ENCODE measurements around the gene ABI3BP.

The ABI3BP gene

GRCh38 chr3:100745617-100746016 is 247.6 kb downstream of the ABI3BP start:
- DNase-seq (ENCODE audit: extremely low read depth in 1 of 2, low read depth in 1 of 2), result no peak

- no peak for DNase-seq (ENCODE audit: extremely low read depth in 1 of 2, low read depth in 1 of 2)
Measured at GRCh38 chr3:100744671-100745070, 248.6 kb downstream of the ABI3BP start.

- DNase-seq (ENCODE audit: extremely low read depth in 1 of 2, low read depth in 1 of 2), result no peak
Measured at GRCh38 chr3:100743535-100743934, 249.7 kb downstream of the ABI3BP start.

GRCh38 chr3:100740207-100740606 is 253.0 kb downstream of the ABI3BP start:
- DNase-seq (ENCODE audit: extremely low read depth in 1 of 2, low read depth in 1 of 2), result no peak

GRCh38 chr3:100737334-100737733 is 255.9 kb downstream of the ABI3BP start:
- no peak for DNase-seq (ENCODE audit: extremely low read depth in 1 of 2, low read depth in 1 of 2)

- DNase-seq (ENCODE audit: extremely low read depth in 1 of 2, low read depth in 1 of 2), result no peak
Measured at GRCh38 chr3:100732435-100732834, 260.8 kb downstream of the ABI3BP start.

GRCh38 chr3:100730524-100730923 is 262.7 kb downstream of the ABI3BP start:
- DNase-seq (ENCODE audit: extremely low read depth in 1 of 2, low read depth in 1 of 2), result no peak

- no peak for DNase-seq (ENCODE audit: extremely low read depth in 1 of 2, low read depth in 1 of 2)
Measured at GRCh38 chr3:100726706-100727105, 266.5 kb downstream of the ABI3BP start.

- DNase-seq (ENCODE audit: extremely low read depth in 1 of 2, low read depth in 1 of 2), result no peak
Measured at GRCh38 chr3:100725935-100726513, 267.2 kb downstream of the ABI3BP start.

GRCh38 chr3:100720426-100720825 is 272.8 kb downstream of the ABI3BP start:
- DNase-seq (ENCODE audit: extremely low read depth in 1 of 2, low read depth in 1 of 2), result no peak

- DNase-seq (ENCODE audit: extremely low read depth in 1 of 2, low read depth in 1 of 2), result no peak
Measured at GRCh38 chr3:100719136-100719535, 274.1 kb downstream of the ABI3BP start.

GRCh38 chr3:100717637-100718487 is 275.4 kb downstream of the ABI3BP start:
- no peak for DNase-seq (ENCODE audit: extremely low read depth in 1 of 2, low read depth in 1 of 2)

GRCh38 chr3:100717063-100717462 is 276.2 kb downstream of the ABI3BP start:
- no peak for DNase-seq (ENCODE audit: extremely low read depth in 1 of 2, low read depth in 1 of 2)

- DNase-seq (ENCODE audit: extremely low read depth in 1 of 2, low read depth in 1 of 2), result no peak
Measured at GRCh38 chr3:100715176-100715575, 278.0 kb downstream of the ABI3BP start.

- DNase-seq (ENCODE audit: extremely low read depth in 1 of 2, low read depth in 1 of 2), result peak; percentile 48 to 80
Measured at GRCh38 chr3:100710261-100710968, 282.8 kb downstream of the ABI3BP start.

- DNase-seq (ENCODE audit: extremely low read depth in 1 of 2, low read depth in 1 of 2), result no peak
Measured at GRCh38 chr3:100709842-100710260, 283.4 kb downstream of the ABI3BP start.

GRCh38 chr3:100708989-100709841 is 284.0 kb downstream of the ABI3BP start, which contains the start of gene TFG:
TSS of gene TFG (plus strand) at chr3:100709494. CDS start at chr3:100713686, 4,192 bp downstream.
- peak; percentile 93 to 94 for DNase-seq (ENCODE audit: extremely low read depth in 1 of 2, low read depth in 1 of 2)

- no peak for DNase-seq (ENCODE audit: extremely low read depth in 1 of 2, low read depth in 1 of 2)
Measured at GRCh38 chr3:100708644-100708988, 284.6 kb downstream of the ABI3BP start.

- no peak for DNase-seq (ENCODE audit: extremely low read depth in 1 of 2, low read depth in 1 of 2)
Measured at GRCh38 chr3:100706365-100706764, 286.9 kb downstream of the ABI3BP start.

- no peak for DNase-seq (ENCODE audit: extremely low read depth in 1 of 2, low read depth in 1 of 2)
Measured at GRCh38 chr3:100703865-100704264, 289.4 kb downstream of the ABI3BP start.

GRCh38 chr3:100702980-100703345 is 290.3 kb downstream of the ABI3BP start:
- no peak for DNase-seq (ENCODE audit: extremely low read depth in 1 of 2, low read depth in 1 of 2)

All from stimulated activated CD8-positive, alpha-beta memory T cell treated with anti-CD3 and anti-CD28 coated beads, Interleukin-7, amount 100 ng/mL, for 48 hours (primary cell).